NCI-H2227 (cell line): Measurements from ENCODE around the gene TSPAN11.
"Not testable (repeated sequence)": the region's sequence is repeated elsewhere in the genome, so short reads cannot be mapped to it uniquely, and the experiment has no call there.

Source experiments
- DNase-seq: peaks from one replicate; lab custom pipeline; 2025; ENCODE audit not compliant: unreplicated experiment; lab: John Stamatoyannopoulos, UW

TSPAN11 gene

GRCh38 chr12:31017535-31017934 lies 91.0 kb downstream of the TSPAN11 start:
- no peak for DNase-seq

DNA sequence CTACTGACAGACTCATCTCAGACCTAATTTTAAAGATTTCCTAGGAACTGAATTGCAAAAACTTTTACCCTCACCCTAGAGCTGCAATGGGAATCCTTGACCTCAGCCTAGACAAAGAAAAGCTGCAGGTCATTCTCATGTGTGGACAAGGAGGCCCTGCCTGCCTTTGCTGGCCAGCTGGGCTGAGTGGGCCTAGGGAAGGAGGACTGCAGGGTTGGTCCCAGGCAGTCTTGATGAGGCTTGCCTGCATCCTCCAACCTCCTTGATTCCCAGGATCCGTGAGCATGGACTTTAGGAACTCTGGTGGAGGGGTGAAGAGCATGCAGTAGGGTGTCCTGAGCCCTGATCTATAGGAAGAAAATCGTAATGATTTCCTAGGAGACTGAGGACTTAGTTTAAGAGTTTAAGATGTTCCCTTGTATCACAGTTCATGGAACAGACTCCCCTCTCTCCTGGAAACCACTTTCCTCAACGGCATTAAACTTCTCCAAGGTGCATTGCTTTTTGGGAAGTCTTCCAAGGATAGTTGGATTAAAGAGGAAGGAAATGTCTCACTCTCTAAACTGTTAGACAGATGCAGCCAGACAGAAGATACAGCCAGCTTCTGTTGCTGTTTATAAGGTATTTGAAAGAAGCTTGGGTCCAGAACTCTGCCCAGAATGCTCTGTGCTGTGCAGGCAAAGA lies 91.7 kb downstream of the TSPAN11 start:
- DNase-seq: no peak

DNA sequence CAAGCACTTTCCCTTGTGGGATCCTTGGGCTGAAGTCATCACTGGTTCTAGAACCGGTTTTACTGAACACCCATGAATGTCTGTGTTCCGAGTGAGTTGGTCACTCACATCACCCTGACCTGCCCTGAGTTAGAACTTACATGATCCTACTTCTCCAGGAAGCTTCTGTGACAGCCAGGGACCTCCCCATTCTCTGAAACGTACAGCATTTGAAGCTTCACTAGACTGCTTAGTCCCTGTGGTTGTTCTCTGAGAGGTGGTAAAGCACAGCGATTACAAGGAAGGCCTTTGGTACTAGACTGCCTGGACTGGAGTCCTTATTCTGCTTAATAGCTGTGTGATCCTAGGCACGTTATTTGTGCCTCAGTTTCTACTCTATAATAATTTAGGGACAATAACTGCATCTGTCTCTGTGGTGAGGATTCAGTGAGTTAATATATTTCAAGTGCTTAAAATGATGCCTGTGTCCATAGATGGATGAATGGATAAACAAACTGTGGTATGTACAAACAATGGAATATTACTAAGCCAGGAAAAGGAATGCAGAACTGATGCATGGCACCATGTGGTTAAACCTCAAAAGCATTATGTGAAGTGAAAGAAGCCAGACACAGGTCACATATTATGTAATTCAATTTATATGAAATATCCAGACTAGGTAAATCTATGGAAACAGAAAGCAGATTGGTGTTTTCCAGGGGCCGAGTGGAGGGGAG lies 92.4 kb downstream of the TSPAN11 start:
- no peak for DNase-seq

GRCh38 chr12:31019561-31019960 lies 93.0 kb downstream of the TSPAN11 start:
- DNase-seq: no peak

DNA sequence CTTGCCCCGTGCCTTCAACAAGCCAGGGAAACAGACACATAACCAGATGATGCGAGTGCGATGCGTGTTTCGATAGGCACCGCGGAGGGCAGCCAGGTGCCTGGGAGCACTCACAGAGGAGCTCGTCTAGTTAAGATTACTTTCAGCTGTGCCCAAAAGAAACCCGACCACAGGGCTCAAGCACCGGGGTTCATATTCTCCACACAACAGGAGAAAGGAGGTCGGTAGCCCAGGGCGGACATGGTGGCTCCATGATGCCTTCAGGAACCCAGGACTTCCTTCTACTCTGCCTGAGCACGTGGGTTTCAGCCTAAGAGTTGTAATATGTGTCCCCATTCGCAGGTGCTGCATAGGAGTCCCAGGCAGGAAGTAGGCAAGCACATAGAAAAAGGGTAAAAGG lies 93.4 kb downstream of the TSPAN11 start:
- no peak for DNase-seq

DNA sequence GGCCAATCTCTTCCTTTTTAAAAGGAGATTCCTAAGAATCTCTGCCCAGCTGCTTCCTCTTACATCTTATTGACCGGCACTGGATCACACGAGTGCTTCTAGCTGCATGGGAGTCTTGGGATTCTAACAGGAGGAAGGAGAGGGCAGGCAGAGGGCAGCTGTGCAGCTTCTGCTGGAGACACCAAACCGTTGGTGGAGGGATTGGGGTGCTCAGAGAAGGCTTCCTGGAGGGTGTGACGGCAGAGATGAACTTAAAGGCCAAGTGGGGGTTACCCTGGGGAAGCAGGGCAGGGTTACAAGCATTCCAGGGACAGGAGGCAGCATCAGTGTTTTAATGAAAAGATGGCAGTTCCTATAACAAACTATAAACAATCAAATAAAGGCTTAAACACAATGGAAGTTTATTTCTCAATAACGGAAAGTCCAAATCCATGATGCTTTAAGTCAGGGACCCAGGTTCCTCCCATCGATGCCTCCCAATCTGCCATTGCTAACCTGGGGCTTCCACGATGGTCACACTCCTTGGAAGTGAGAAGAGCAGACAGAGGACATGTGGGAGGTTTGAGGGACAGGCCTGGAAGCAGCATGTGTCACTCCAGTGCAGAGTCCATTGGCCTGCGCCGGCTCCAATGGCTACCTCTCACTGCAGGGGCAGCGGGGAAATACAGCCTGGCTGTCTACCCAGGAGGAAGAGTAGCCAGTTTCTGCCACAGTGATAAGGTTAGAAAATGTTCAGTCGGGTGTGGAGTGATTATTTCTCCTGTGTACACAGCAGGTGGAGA lies 94.0 kb downstream of the TSPAN11 start:
- no peak for DNase-seq

- DNase-seq: no peak
Observed at GRCh38 chr12:31021181-31021580, 94.6 kb downstream of the TSPAN11 start.

GRCh38 chr12:31021809-31022494 lies 95.4 kb downstream of the TSPAN11 start:
- DNase-seq: no peak

DNA sequence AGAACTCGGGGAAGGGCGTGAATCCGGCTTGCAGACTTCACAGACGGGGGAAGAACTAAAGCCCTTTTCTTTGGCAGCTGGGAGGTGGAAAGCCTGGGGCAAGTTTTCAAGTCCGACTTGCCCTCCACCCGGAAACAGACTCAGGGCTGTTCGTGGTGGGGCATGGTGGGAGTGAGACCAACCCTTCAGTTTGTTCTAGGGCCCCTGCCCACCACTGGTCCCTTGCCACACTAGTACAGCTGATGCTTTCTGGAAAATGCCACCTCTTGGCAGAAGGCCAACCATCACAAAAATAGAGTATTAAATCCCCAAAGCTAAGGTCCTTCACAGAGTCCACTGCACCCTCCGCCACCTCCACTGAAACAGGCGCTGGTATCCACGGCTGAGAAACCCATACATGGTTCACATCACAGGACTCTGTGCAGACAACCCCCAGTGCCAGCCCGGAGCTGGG lies 96.8 kb downstream of the TSPAN11 start:
- no peak for DNase-seq

GRCh38 chr12:31026202-31026601 lies 99.7 kb downstream of the TSPAN11 start:
- DNase-seq: no peak

DNA sequence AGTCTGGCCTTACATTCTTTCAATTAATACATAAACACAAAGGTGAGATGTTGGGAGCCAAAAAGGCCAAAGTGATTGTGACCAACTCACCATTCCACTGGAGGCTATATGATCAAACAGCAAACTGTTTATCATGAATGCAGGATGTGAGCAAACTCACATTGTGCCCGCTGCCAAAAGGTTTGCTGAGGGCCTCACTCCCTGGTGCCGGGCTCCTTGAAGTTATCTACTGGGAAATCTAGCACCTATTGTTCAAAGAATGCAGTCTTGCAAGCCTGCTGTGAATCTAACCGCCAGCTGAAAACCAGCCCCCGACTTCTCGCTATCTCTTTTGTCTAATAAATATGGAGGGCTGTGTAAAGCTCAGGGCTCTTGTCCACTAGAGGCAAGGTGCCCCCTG lies 100.5 kb downstream of the TSPAN11 start:
- not testable (repeated sequence) for DNase-seq

GRCh38 chr12:31029468-31029867 lies 102.9 kb downstream of the TSPAN11 start:
- no peak for DNase-seq

DNA sequence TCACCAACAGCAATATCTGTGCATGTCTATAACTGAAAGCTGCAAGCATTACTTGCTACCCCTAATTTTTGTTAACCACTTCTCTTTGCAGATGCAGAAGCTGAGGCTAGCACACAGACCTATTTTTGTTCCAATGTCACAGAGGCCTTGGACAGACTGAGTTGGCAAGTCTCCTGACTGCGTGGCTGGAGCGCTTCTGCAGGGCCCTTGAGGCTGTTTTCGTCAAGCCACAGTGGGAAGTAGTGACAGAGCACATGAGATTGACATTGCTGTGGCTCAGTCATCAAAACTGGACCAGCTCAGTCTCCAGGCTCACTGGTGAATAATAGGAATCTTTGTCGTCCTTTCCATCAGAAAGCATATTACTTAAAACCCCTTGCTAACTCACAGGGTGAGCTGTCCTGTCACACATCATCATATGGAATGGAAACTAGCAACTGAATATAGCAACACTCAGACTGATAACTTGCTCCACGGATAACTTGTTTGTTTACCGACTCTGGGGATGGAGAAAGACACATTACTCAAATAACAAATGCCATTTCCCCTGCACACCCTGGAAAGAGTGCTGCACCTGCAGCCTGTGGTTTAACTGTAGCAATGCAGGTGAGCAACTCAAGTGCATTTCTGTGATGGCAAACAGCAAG lies 103.5 kb downstream of the TSPAN11 start:
- no peak for DNase-seq

- DNase-seq: no peak
Observed at GRCh38 chr12:31031951-31032335, 105.4 kb downstream of the TSPAN11 start.

- no peak for DNase-seq
Observed at GRCh38 chr12:31033146-31033545, 106.6 kb downstream of the TSPAN11 start.

GRCh38 chr12:31033681-31034080 lies 107.1 kb downstream of the TSPAN11 start:
- no peak for DNase-seq

GRCh38 chr12:31034372-31034771 lies 107.8 kb downstream of the TSPAN11 start:
- no peak for DNase-seq

- no peak for DNase-seq
Observed at GRCh38 chr12:31035226-31035625, 108.7 kb downstream of the TSPAN11 start.

GRCh38 chr12:31035967-31036665 lies 109.6 kb downstream of the TSPAN11 start:
- DNase-seq: no peak

GRCh38 chr12:31037028-31037427 lies 110.5 kb downstream of the TSPAN11 start:
- no peak for DNase-seq
